ENCODE results near the gene TRIP4.

DNA sequence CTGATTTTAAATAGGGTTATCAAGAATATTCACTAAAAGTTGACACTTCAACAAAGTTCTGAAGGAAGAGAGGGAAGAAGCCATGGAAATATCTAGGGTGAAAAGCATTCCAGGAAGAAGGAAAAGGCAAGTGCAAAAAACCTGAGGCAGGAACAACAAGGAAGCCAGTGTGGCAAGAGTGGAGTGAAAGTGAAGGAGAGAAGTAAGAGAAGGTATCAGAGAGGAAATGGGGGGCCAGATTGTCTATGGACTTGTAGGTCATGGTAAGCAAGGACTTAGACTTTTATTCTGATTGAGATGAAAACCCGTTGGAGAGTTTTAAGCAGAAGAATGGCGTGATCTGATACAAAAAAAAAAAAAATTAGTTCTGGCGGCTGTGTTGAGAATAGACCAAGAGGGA is 54.2 kb downstream of the TRIP4 start:
- TF ChIP-seq, protein P1, sequence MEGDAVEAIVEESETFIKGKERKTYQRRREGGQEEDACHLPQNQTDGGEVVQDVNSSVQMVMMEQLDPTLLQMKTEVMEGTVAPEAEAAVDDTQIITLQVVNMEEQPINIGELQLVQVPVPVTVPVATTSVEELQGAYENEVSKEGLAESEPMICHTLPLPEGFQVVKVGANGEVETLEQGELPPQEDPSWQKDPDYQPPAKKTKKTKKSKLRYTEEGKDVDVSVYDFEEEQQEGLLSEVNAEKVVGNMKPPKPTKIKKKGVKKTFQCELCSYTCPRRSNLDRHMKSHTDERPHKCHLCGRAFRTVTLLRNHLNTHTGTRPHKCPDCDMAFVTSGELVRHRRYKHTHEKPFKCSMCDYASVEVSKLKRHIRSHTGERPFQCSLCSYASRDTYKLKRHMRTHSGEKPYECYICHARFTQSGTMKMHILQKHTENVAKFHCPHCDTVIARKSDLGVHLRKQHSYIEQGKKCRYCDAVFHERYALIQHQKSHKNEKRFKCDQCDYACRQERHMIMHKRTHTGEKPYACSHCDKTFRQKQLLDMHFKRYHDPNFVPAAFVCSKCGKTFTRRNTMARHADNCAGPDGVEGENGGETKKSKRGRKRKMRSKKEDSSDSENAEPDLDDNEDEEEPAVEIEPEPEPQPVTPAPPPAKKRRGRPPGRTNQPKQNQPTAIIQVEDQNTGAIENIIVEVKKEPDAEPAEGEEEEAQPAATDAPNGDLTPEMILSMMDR (IDR thresholded peaks at IDR 0.05; ENCODE audit: poor library complexity, severe bottlenecking) = no peak
- TF ChIP-seq TAF1 (IDR thresholded peaks at IDR 0.05; ENCODE audit: low read depth) = no peak
- no peak for TF ChIP-seq EZH2 (IDR thresholded peaks at IDR 0.05; ENCODE audit: borderline replicate concordance, insufficient read depth, low read length, poor library complexity, severe bottlenecking)
